SK-N-DZ (cell line): ENCODE measurements around the gene RNF115.

Experiments used
- DNase-seq: peaks from one replicate; pipeline ENCODE4 v3.0.0-alpha.2; 2015; ENCODE audit warnings: low spot score
- small RNA-seq, 2 experiments: library from RNA; depleted of rRNA; stranded (forward); fragments of <200 nt; gene quantifications; one replicate each; pipeline ENCODE3, GENCODE V24; 2014

The RNF115 gene

GRCh38 chr1:145702052-145702451, 121.8 kb downstream of the RNF115 start:
- no peak for DNase-seq

- no peak for DNase-seq
Measured at GRCh38 chr1:145701306-145701862, 122.5 kb downstream of the RNF115 start.

GRCh38 chr1:145696630-145696960, 127.3 kb downstream of the RNF115 start:
- no peak for DNase-seq

GRCh38 chr1:145695821-145696629, 127.9 kb downstream of the RNF115 start:
- no peak for DNase-seq

- no peak for DNase-seq
Measured at GRCh38 chr1:145692785-145693443, 131.0 kb downstream of the RNF115 start.

GRCh38 chr1:145690587-145691558, 133.0 kb downstream of the RNF115 start:
- no peak for DNase-seq

GRCh38 chr1:145689922-145690321, 134.0 kb downstream of the RNF115 start:
- no peak for DNase-seq

GRCh38 chr1:145688924-145689323, 135.0 kb downstream of the RNF115 start:
- DNase-seq = no peak

Small RNA genes within 50 kb of the gene (small RNA-seq; reads per million reads assigned to genes)
- 0 reads per million in 2 experiments for gene MIR6736
